ENCODE data around the gene POFUT1.

POFUT1 gene

GRCh38 chr20:32167552-32167951 lies 40.1 kb upstream of the POFUT1 start:
- no peak for TF ChIP-seq TAF1 (IDR thresholded peaks at IDR 0.05; ENCODE audit: borderline replicate concordance, insufficient read depth, low read length)
- no peak for TF ChIP-seq SIN3A (IDR thresholded peaks at IDR 0.05; ENCODE audit: borderline replicate concordance, insufficient read depth, low read length)
- TF ChIP-seq, protein P1, sequence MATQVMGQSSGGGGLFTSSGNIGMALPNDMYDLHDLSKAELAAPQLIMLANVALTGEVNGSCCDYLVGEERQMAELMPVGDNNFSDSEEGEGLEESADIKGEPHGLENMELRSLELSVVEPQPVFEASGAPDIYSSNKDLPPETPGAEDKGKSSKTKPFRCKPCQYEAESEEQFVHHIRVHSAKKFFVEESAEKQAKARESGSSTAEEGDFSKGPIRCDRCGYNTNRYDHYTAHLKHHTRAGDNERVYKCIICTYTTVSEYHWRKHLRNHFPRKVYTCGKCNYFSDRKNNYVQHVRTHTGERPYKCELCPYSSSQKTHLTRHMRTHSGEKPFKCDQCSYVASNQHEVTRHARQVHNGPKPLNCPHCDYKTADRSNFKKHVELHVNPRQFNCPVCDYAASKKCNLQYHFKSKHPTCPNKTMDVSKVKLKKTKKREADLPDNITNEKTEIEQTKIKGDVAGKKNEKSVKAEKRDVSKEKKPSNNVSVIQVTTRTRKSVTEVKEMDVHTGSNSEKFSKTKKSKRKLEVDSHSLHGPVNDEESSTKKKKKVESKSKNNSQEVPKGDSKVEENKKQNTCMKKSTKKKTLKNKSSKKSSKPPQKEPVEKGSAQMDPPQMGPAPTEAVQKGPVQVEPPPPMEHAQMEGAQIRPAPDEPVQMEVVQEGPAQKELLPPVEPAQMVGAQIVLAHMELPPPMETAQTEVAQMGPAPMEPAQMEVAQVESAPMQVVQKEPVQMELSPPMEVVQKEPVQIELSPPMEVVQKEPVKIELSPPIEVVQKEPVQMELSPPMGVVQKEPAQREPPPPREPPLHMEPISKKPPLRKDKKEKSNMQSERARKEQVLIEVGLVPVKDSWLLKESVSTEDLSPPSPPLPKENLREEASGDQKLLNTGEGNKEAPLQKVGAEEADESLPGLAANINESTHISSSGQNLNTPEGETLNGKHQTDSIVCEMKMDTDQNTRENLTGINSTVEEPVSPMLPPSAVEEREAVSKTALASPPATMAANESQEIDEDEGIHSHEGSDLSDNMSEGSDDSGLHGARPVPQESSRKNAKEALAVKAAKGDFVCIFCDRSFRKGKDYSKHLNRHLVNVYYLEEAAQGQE (IDR thresholded peaks at IDR 0.05; ENCODE audit: insufficient read depth in 1 of 2, low read depth in 2 of 2, low read length in 2 of 2): no peak
- TF ChIP-seq FOXP2 (optimal IDR thresholded peaks at IDR 0.05; ENCODE audit: borderline replicate concordance, extremely low read depth, extremely low read length, insufficient read depth): no peak
- TF ChIP-seq POLR2AphosphoS5 (IDR thresholded peaks at IDR 0.05; ENCODE audit: low read depth, low read length): no peak

DNA sequence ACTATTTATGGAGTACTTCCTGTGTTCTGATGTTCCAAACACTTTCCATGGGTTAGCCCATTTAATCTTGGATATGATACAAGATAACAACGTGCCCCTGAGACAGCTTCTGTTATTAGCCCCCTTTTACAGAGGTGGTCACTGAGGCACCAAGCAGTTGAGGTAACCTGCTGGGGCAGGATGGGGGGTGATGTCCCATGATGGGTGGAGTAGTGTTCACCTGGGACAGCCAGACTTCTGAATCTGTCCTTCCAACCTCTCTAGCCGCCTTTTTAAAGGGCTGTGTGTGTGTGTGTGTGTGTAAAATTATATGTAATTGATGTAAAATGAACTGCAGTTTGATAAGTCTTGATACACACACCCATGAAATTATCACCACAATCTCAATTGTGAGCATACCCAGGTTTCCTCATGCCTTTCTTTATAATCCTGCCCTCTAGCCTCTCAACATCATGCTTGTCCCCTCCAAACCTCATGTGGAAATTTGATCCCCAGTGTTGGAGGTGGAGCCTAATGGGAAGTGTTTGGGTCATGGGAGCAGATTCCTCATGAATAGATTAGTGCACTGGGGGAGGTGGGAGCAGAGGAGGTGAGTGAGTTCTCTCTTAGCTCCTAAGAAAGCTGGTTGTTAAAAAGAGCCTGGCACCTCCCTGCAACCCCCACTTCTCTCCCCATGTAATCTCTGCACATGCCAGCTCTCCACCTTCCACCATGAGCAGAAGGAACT lies 39.3 kb upstream of the POFUT1 start:
- TF ChIP-seq SIN3A (IDR thresholded peaks at IDR 0.05; ENCODE audit: borderline replicate concordance, insufficient read depth, low read length) (no peak), TAF1 (IDR thresholded peaks at IDR 0.05; ENCODE audit: borderline replicate concordance, insufficient read depth, low read length) (no peak), FOXP2 (optimal IDR thresholded peaks at IDR 0.05; ENCODE audit: borderline replicate concordance, extremely low read depth, extremely low read length, insufficient read depth) (no peak), POLR2AphosphoS5 (IDR thresholded peaks at IDR 0.05; ENCODE audit: low read depth, low read length) (no peak)
- TF ChIP-seq, protein P1 (IDR thresholded peaks at IDR 0.05; ENCODE audit: insufficient read depth in 1 of 2, low read depth in 2 of 2, low read length in 2 of 2): no peak

DNA sequence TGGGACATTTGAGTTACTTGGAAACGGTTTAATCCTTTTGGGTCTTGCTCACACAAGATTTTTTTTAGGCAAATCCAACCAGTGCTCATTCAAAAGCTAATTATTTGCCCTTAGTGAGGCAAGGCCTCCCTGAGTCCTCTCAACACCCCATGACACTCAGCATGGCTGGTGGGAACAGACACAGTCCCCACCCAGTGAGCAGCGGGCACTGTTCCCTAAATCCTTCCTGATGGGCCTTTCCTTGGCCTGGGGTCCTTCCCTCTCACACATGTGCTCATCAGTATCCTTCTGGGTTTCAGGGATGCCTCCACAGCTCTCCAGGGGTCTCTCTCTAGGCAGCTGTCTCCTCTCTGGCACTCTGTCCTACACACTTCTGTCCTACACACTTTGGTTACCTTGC lies 28.2 kb upstream of the POFUT1 start:
- no peak for TF ChIP-seq SIN3A (IDR thresholded peaks at IDR 0.05; ENCODE audit: borderline replicate concordance, insufficient read depth, low read length)
- no peak for TF ChIP-seq FOXP2 (optimal IDR thresholded peaks at IDR 0.05; ENCODE audit: borderline replicate concordance, extremely low read depth, extremely low read length, insufficient read depth)
- TF ChIP-seq, protein P1 (IDR thresholded peaks at IDR 0.05; ENCODE audit: insufficient read depth in 1 of 2, low read depth in 2 of 2, low read length in 2 of 2): no peak
- TF ChIP-seq POLR2AphosphoS5 (IDR thresholded peaks at IDR 0.05; ENCODE audit: low read depth, low read length): no peak
- TF ChIP-seq TAF1 (IDR thresholded peaks at IDR 0.05; ENCODE audit: borderline replicate concordance, insufficient read depth, low read length): no peak

DNA sequence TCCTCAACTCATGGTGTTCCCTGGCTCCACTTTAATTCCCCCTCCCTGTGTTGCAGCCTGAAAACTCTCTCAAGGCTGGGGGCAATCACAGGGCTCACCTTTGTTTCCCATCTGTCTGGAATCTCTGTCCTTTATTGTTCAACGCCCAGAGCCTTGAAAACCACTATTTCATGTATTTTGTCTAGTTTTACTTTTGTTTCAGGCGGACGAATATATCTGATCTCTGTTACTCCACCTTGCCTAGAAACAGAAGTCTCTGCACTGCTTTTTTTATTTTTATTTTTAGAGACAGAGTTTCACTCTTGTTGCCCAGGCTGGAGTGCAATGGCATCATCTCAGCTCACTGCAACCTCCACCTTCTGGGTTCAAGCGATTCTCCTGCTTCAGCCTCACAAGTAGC lies 27.7 kb upstream of the POFUT1 start:
- no peak for TF ChIP-seq SIN3A (IDR thresholded peaks at IDR 0.05; ENCODE audit: borderline replicate concordance, insufficient read depth, low read length)
- TF ChIP-seq, protein P1 (IDR thresholded peaks at IDR 0.05; ENCODE audit: insufficient read depth in 1 of 2, low read depth in 2 of 2, low read length in 2 of 2): no peak
- TF ChIP-seq FOXP2 (optimal IDR thresholded peaks at IDR 0.05; ENCODE audit: borderline replicate concordance, extremely low read depth, extremely low read length, insufficient read depth): no peak
- no peak for TF ChIP-seq TAF1 (IDR thresholded peaks at IDR 0.05; ENCODE audit: borderline replicate concordance, insufficient read depth, low read length)
- no peak for TF ChIP-seq POLR2AphosphoS5 (IDR thresholded peaks at IDR 0.05; ENCODE audit: low read depth, low read length)

Data from PFSK-1 (cell line).